ENCODE results near the gene RPS6KB2. TPM values are rescaled to one million over a fixed set of nuclear protein-coding genes. Genes with fewer than 3 reads are reported as not detected.
A peak's percentile ranks its signal among the peaks of the same experiment; 100 is the strongest.

RPS6KB2 gene
- total RNA-seq, 2 experiments from 2014 or later, result 57.5 to 68.1 TPM

- H3K36me3 Mint-ChIP-seq (ENCODE audit: low read depth), result peaks cover 2% of the 10 kb centered on the region
- ChIA-PET POLR2A (no interaction called here), CTCF (no interaction called here)
- H3K9me3 Mint-ChIP-seq, result no peaks in the 10 kb centered on the region
- peaks cover 3% of the 10 kb centered on the region for H3K27me3 Mint-ChIP-seq
- peak overlapping the region; percentile 69 for H3K4me3 Mint-ChIP-seq
- H3K4me1 Mint-ChIP-seq, result peaks cover 76% of the 10 kb centered on the region
- DNase-seq, result no peak
- peak overlapping the region; percentile 91 for H3K27ac Mint-ChIP-seq
Measured at GRCh38 chr11:67445515-67445914, 17.2 kb downstream of the RPS6KB2 start.

GRCh38 chr11:67448220-67448609 is 19.9 kb downstream of the RPS6KB2 start:
- no peaks in the 10 kb centered on the region for H3K9me3 Mint-ChIP-seq
- peaks cover 3% of the 10 kb centered on the region for H3K27me3 Mint-ChIP-seq
- peaks cover 52% of the 10 kb centered on the region for H3K4me1 Mint-ChIP-seq
- no peak overlapping the region for H3K27ac Mint-ChIP-seq
- CTCF ChIA-PET, result interaction anchor here (1.5 kb wide), 2 partner anchors 43 to 47 kb away, joined by 4 to 6 read pairs; partner anchors contain the start of gene PPP1CA
- POLR2A ChIA-PET, result interaction anchor here (0.6 kb wide), 1 partner anchor 45 kb away, joined by 3 read pairs; no protein-coding TSS in a partner anchor
- DNase-seq, result no peak
- H3K36me3 Mint-ChIP-seq (ENCODE audit: low read depth), result no peaks in the 10 kb centered on the region
- H3K4me3 Mint-ChIP-seq, result no peak overlapping the region

DNA sequence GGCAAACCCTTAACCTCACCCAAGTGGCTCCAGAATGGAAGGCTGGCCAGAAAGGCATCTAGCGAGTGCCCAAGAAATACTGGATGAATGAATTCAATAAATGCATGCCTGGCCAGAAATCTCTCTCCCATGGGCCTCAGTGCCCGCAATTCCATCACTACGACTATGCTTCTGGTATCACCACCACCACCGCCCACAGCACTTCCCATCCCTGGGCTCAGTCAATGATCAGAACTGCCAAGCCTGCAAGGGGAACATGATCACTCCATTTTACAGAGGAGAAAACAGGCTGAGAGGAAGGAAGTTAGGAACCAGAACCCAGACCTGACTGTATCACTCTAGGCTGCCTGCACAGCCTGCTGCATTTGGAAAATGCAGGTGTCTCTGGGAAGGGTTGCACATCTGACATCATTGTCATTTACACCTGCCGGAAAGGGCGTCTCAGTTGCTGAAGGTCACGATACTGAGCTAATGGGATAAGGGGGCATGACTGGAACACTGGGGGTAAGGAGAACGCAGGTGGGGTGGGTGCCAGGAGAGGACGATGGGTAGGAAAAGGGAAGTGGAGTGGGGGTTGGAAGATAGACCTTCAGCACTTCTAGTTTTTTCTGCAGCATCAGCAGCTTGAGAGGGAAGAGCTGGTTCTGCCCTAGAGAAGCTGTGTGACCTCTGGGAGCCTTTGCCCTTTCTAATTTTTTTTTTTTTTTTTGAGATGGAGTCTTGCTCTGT is 21.0 kb downstream of the RPS6KB2 start:
- no peak overlapping the region for H3K4me3 Mint-ChIP-seq
- no peaks in the 10 kb centered on the region for H3K36me3 Mint-ChIP-seq (ENCODE audit: low read depth)
- CTCF ChIA-PET, result interaction anchor here (0.7 to 1.1 kb wide), 5 partner anchors 10 to 391 kb away, joined by 3 to 4 read pairs (median 3); partner anchors contain the start of gene PTPRCAP
- no peaks in the 10 kb centered on the region for H3K9me3 Mint-ChIP-seq
- DNase-seq, result no peak
- H3K4me1 Mint-ChIP-seq, result peaks cover 46% of the 10 kb centered on the region
- H3K27me3 Mint-ChIP-seq, result peaks cover 3% of the 10 kb centered on the region
- no peak overlapping the region for H3K27ac Mint-ChIP-seq
- POLR2A ChIA-PET, result interaction anchor here (0.7 kb wide), 1 partner anchor 1397 kb away, joined by 4 read pairs; no protein-coding TSS in a partner anchor

- CTCF ChIA-PET, result interaction anchor here (0.5 to 2.7 kb wide), 5 partner anchors 10 to 56 kb away, joined by 3 to 6 read pairs (median 4); no protein-coding TSS in a partner anchor
- H3K4me1 Mint-ChIP-seq, result peaks cover 29% of the 10 kb centered on the region
- no peak overlapping the region for H3K4me3 Mint-ChIP-seq
- DNase-seq, result no peak
- H3K27ac Mint-ChIP-seq, result no peak overlapping the region
- no peaks in the 10 kb centered on the region for H3K9me3 Mint-ChIP-seq
- POLR2A ChIA-PET, result interaction anchor here (0.7 kb wide), 1 partner anchor 32 kb away, joined by 3 read pairs; the partner anchor contains the start of gene AIP
- H3K27me3 Mint-ChIP-seq, result peaks cover 3% of the 10 kb centered on the region
- H3K36me3 Mint-ChIP-seq (ENCODE audit: low read depth), result no peaks in the 10 kb centered on the region
Measured at GRCh38 chr11:67450796-67451657, 22.7 kb downstream of the RPS6KB2 start.

DNA sequence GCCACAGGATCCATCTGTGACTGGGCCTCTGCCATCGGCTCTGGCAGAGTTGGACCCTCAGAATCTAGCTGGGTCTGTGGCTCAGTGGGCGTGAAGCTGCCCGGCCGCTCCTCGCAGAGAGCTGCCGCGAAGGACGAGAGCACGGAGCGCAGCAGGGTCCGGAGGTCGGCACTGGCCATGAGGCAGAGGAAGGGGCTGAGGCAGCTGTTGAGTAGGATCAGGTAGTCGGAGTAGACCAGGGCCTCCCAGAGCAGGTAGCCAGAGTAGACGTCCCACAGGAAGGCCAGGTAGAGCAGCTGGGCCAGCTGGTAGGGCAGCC is 23.3 kb downstream of the RPS6KB2 start:
- Mint-ChIP-seq H3K27ac (no peak overlapping the region), H3K4me1 (peaks cover 23% of the 10 kb centered on the region), H3K36me3 (ENCODE audit: low read depth) (no peaks in the 10 kb centered on the region), H3K4me3 (no peak overlapping the region), H3K9me3 (no peaks in the 10 kb centered on the region), H3K27me3 (peaks cover 3% of the 10 kb centered on the region)
- ChIA-PET POLR2A (interaction anchor here (0.7 kb wide), 1 partner anchor 31 kb away, joined by 3 read pairs; the partner anchor contains the start of gene AIP), CTCF (interaction anchor here (0.5 to 2.7 kb wide), 5 partner anchors 10 to 57 kb away, joined by 3 to 6 read pairs (median 4); no protein-coding TSS in a partner anchor)
- no peak for DNase-seq

- Mint-ChIP-seq H3K27ac (no peak within 1 kb of the TSS), H3K4me3 (no peak within 1 kb of the TSS), H3K9me3 (no peaks in the 10 kb centered on the region), H3K4me1 (peaks cover 15% of the 10 kb centered on the region), H3K27me3 (peaks cover 3% of the 10 kb centered on the region), H3K36me3 (ENCODE audit: low read depth) (no peaks in the 10 kb centered on the region)
- ChIA-PET CTCF (interaction anchor here (1.0 to 2.7 kb wide), 2 partner anchors 9 to 43 kb away, joined by 4 to 6 read pairs; no protein-coding TSS in a partner anchor), POLR2A (no interaction called here)
- DNase-seq, result no peak
Measured at GRCh38 chr11:67452141-67452952, 24.1 kb downstream of the RPS6KB2 start, which contains the start of gene GPR152. Gene GPR152 (minus strand): TSS chr11:67452729. CDS start chr11:67452724, 5 bp downstream.

- POLR2A ChIA-PET, result no interaction called here
- Mint-ChIP-seq H3K36me3 (ENCODE audit: low read depth) (no peaks in the 10 kb centered on the region), H3K9me3 (no peaks in the 10 kb centered on the region), H3K4me1 (peaks cover 8% of the 10 kb centered on the region), H3K27ac (no peak overlapping the region), H3K27me3 (peaks cover 3% of the 10 kb centered on the region), H3K4me3 (no peak overlapping the region)
- DNase-seq, result no peak
- CTCF ChIA-PET, result no interaction called here
Measured at GRCh38 chr11:67453816-67454732, 25.8 kb downstream of the RPS6KB2 start.

DNA sequence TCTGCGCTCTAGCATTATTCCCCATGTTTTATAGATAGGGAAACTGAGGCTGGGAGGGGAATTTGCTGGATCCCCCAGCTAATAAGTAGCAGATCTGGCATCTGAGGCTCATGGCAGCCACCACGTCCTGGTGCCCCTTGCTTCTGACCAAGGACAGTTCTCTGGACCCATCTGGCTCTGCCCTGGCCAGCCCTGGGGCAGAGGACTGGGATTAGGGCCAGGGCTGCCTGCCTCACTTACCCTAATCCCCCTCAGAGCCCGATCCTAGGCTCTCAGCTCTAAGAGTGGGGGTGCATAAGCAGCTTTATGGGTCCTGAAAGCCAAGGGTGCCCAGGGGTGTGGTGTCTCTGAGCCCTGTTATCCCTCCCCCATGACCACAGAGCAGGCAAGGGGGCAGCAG is 26.8 kb downstream of the RPS6KB2 start, which contains the start of gene CABP4:
TSS of gene CABP4 (plus strand) at position 301 of the 400 bp plus-strand sequence. CDS start at position 371, 70 bp downstream.
- ChIA-PET CTCF (interaction anchor here (0.9 kb wide), 1 partner anchor 17 kb away, joined by 3 read pairs; no protein-coding TSS in a partner anchor), POLR2A (no interaction called here)
- no peak within 1 kb of the TSS for H3K4me3 Mint-ChIP-seq
- no peaks in the 10 kb centered on the region for H3K9me3 Mint-ChIP-seq
- no peaks in the 10 kb centered on the region for H3K27me3 Mint-ChIP-seq
- peak within 1 kb of the TSS; percentile 47 for H3K27ac Mint-ChIP-seq
- no peaks in the 10 kb centered on the region for H3K36me3 Mint-ChIP-seq (ENCODE audit: low read depth)
- no peak for DNase-seq
- peaks cover 7% of the 10 kb centered on the region for H3K4me1 Mint-ChIP-seq

GRCh38 chr11:67456068-67456705 is 27.9 kb downstream of the RPS6KB2 start:
- Mint-ChIP-seq H3K4me1 (peaks cover 7% of the 10 kb centered on the region), H3K36me3 (ENCODE audit: low read depth) (no peaks in the 10 kb centered on the region), H3K9me3 (no peaks in the 10 kb centered on the region), H3K4me3 (no peak overlapping the region), H3K27ac (no peak overlapping the region), H3K27me3 (no peaks in the 10 kb centered on the region)
- POLR2A ChIA-PET, result no interaction called here
- CTCF ChIA-PET, result interaction anchor here (0.8 to 1.6 kb wide), 5 partner anchors 12 to 87 kb away, joined by 3 to 10 read pairs (median 5); partner anchors contain the start of genes CORO1B and PTPRCAP
- no peak for DNase-seq

DNA sequence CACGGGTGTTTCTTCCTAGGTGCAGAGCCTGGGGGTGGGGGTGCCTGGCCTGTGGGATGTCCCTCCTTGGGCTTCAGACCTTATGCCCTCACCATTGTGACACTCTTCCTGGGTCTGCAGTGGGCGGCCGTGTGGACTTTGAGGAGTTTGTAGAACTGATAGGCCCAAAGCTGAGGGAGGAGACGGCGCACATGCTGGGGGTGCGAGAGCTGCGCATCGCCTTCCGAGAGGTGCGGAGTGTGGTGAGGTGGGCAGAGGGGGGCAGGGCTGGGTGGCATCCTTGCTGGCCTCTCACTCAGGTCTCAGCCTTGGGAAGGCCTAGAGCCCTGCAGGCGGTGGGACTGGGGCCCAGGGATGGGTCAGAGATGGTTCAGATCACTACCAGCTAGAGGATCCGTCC is 29.2 kb downstream of the RPS6KB2 start:
- H3K9me3 Mint-ChIP-seq, result no peaks in the 10 kb centered on the region
- no peaks in the 10 kb centered on the region for H3K36me3 Mint-ChIP-seq (ENCODE audit: low read depth)
- DNase-seq, result no peak
- CTCF ChIA-PET, result interaction anchor here (1.1 to 1.6 kb wide), 2 partner anchors 16 to 20 kb away, joined by 3 to 5 read pairs; partner anchors contain the start of gene PTPRCAP
- no peak overlapping the region for H3K4me3 Mint-ChIP-seq
- H3K27ac Mint-ChIP-seq, result no peak overlapping the region
- peaks cover 7% of the 10 kb centered on the region for H3K4me1 Mint-ChIP-seq
- no peaks in the 10 kb centered on the region for H3K27me3 Mint-ChIP-seq
- POLR2A ChIA-PET, result no interaction called here

DNA sequence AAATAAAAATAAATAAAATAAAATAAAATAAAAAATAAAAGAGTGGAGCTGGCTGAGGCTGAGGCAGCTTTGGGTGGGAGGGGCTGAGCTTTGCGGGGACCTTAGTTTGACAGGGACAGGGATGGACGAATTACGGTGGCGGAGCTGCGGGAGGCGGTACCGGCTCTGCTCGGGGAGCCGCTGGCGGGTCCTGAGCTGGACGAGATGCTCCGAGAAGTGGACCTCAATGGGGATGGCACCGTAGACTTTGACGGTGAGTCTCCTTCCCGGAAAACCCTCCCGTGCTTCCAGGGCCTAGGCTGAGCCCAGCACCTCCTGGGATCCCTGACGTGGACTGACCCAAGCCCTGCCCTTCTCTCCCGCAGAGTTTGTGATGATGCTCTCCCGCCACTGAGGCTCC is 30.0 kb downstream of the RPS6KB2 start:
- H3K4me1 Mint-ChIP-seq, result peaks cover 9% of the 10 kb centered on the region
- H3K36me3 Mint-ChIP-seq (ENCODE audit: low read depth), result no peaks in the 10 kb centered on the region
- H3K27ac Mint-ChIP-seq, result no peak overlapping the region
- ChIA-PET CTCF (interaction anchor here (1.1 kb wide), 1 partner anchor 17 kb away, joined by 3 read pairs; no protein-coding TSS in a partner anchor), POLR2A (no interaction called here)
- H3K4me3 Mint-ChIP-seq, result no peak overlapping the region
- no peak for DNase-seq
- H3K27me3 Mint-ChIP-seq, result no peaks in the 10 kb centered on the region
- H3K9me3 Mint-ChIP-seq, result no peaks in the 10 kb centered on the region
